ENCODE results near the gene DAW1. TPM values are rescaled to one million over a fixed set of nuclear protein-coding genes. Genes with fewer than 3 reads are reported as not detected.

DAW1 gene
- total and polyA plus RNA-seq, 8 donors = 0.70 to 7.7 (median 3.0) TPM

- intact Hi-C loops (cut with DNase I) = no loop called here
- no peaks in the 10 kb centered on the region for H3K36me3 ChIP-seq
- ATAC-seq = no peak
Measured at GRCh38 chr2:227826563-227826962, 44.9 kb upstream of the DAW1 start.

GRCh38 chr2:227827143-227827542 lies 44.3 kb upstream of the DAW1 start:
- ATAC-seq (no peak), DNase-seq (no peak)
- intact Hi-C loops (cut with DNase I) = no loop called here
- Histone ChIP-seq H3K4me1 (no peaks in the 10 kb centered on the region), H3K36me3 (no peaks in the 10 kb centered on the region), H3K27ac (no peak overlapping the region), H3K27me3 (no peaks in the 10 kb centered on the region), H3K9me3 (no peaks in the 10 kb centered on the region), H3K4me3 (no peak overlapping the region)
- no peak for TF ChIP-seq CTCF (IDR thresholded peaks at IDR 0.05)

More at GRCh38 chr2:227826563-227826962, 44.9 kb upstream of the DAW1 start:
- H3K27ac ChIP-seq = no peak overlapping the region
- no peaks in the 10 kb centered on the region for H3K9me3 ChIP-seq
- no peaks in the 10 kb centered on the region for H3K4me1 ChIP-seq
- H3K27me3 ChIP-seq = no peaks in the 10 kb centered on the region
- no peak for DNase-seq
- no peak for TF ChIP-seq CTCF (IDR thresholded peaks at IDR 0.05)
- H3K4me3 ChIP-seq = no peak overlapping the region

GRCh38 chr2:227828477-227828912 lies 42.9 kb upstream of the DAW1 start:
- no peak overlapping the region for H3K27ac ChIP-seq
- intact Hi-C loops (cut with DNase I) = no loop called here
- ATAC-seq = no peak
- H3K36me3 ChIP-seq = no peaks in the 10 kb centered on the region
- H3K9me3 ChIP-seq = no peaks in the 10 kb centered on the region
- DNase-seq = no peak
- no peaks in the 10 kb centered on the region for H3K4me1 ChIP-seq
- H3K4me3 ChIP-seq = no peak overlapping the region
- no peak for TF ChIP-seq CTCF (IDR thresholded peaks at IDR 0.05)
- H3K27me3 ChIP-seq = no peaks in the 10 kb centered on the region

GRCh38 chr2:227829337-227829736 lies 42.1 kb upstream of the DAW1 start:
- Histone ChIP-seq H3K9me3 (no peaks in the 10 kb centered on the region), H3K27me3 (no peaks in the 10 kb centered on the region), H3K4me3 (no peak overlapping the region), H3K36me3 (no peaks in the 10 kb centered on the region), H3K27ac (no peak overlapping the region), H3K4me1 (no peaks in the 10 kb centered on the region)
- no peak for ATAC-seq
- DNase-seq = no peak
- no peak for TF ChIP-seq CTCF (IDR thresholded peaks at IDR 0.05)
- intact Hi-C loops (cut with DNase I) = no loop called here

- DNase-seq = no peak
- no peak overlapping the region for H3K4me3 ChIP-seq
- no peaks in the 10 kb centered on the region for H3K36me3 ChIP-seq
- H3K9me3 ChIP-seq = no peaks in the 10 kb centered on the region
- ATAC-seq = no peak
- TF ChIP-seq CTCF (IDR thresholded peaks at IDR 0.05) = no peak
- H3K4me1 ChIP-seq = no peaks in the 10 kb centered on the region
- intact Hi-C loops (cut with DNase I) = no loop called here
- no peak overlapping the region for H3K27ac ChIP-seq
- H3K27me3 ChIP-seq = no peaks in the 10 kb centered on the region
Measured at GRCh38 chr2:227834423-227834822, 37.0 kb upstream of the DAW1 start.
